Heart right ventricle (tissue), 16 donors: Measurements from ENCODE around the gene COL16A1. TPM values are rescaled to one million over a fixed set of nuclear protein-coding genes. Genes with fewer than 3 reads are reported as not detected.
"Not testable (repeated sequence)": the region's sequence is repeated elsewhere in the genome, so short reads cannot be mapped to it uniquely, and the experiment has no call there.

Experiments used
- ATAC-seq, 8 donors: fragments of 200-7000 bp; cut with Tn5 transposase; one replicate each; pipeline ENCODE4 v1.9.1; 2020; ENCODE audit warnings: mild to moderate bottlenecking in 8 of 8, moderate library complexity in 8 of 8, moderate number of reproducible peaks in 1 of 8
- DNase-seq, 2 donors: peaks; one replicate each; pipeline ENCODE4 v3.0.0-alpha.2; 2020
- H3K27ac ChIP-seq, 10 donors: fragments of 200-600 bp; sonication (generic) in 2 of 10; one replicate each; pipeline versions ENCODE4 v1.5.0 to v1.8.0; 2020 to 2022; ENCODE audit warnings: mild to moderate bottlenecking in 3 of 10
- H3K27me3 ChIP-seq, 7 donors: fragments of 200-600 bp; one replicate each; pipeline ENCODE4 v1.8.0; 2021 to 2022; ENCODE audit warnings: mild to moderate bottlenecking in 2 of 7
- H3K36me3 ChIP-seq, 9 donors: fragments of 200-600 bp; sonication (generic) in 1 of 9; one replicate each; pipeline versions ENCODE4 v1.5.0 to v1.8.0; 2020 to 2022; ENCODE audit warnings: mild to moderate bottlenecking in 2 of 9
- H3K4me1 ChIP-seq, 9 donors: fragments of 200-600 bp; sonication (generic) in 1 of 9; one replicate each; pipeline versions ENCODE4 v1.5.0 to v1.8.0; 2020 to 2022; ENCODE audit warnings: mild to moderate bottlenecking in 4 of 9
- H3K4me3 ChIP-seq, 10 donors: fragments of 200-600 bp; sonication (generic) in 2 of 10; one replicate each; pipeline versions ENCODE4 v1.5.0 to v1.8.0; 2020 to 2022; ENCODE audit warnings: mild to moderate bottlenecking in 7 of 10, moderate library complexity in 2 of 10
- H3K9me3 ChIP-seq, 11 donors: fragments of 200-600 bp in 10 of 11; sonication (generic) in 2 of 11; one replicate each; pipeline versions ENCODE4 v1.5.0 to v1.8.0; 2013 to 2022; ENCODE audit warnings: mild to moderate bottlenecking in 2 of 11, control low read depth in 1 of 11, moderate library complexity in 1 of 11
- CTCF ChIP-seq, 9 donors: fragments of 200-600 bp; sonication (generic) in 2 of 9; IDR thresholded peaks; one replicate each; pipeline versions ENCODE4 v1.5.0 to v1.8.0; 2021 to 2022; ENCODE audit warnings: antibody characterized with exemption in 9 of 9, mild to moderate bottlenecking in 5 of 9, moderate library complexity in 1 of 9
- WGBS, 2 donors: extraction: QIAGEN DNeasy Blood & Tissue Kit; methylation state at CpG; one replicate each; pipeline ENCODE4 v1.1.7; 2013; ENCODE audit warnings: inconsistent platforms in 1 of 2; 5-methylcytosine and 5-hydroxymethylcytosine counted together
- intact Hi-C, 10 donors: fragments of 100-400 bp; cut with DNase I; formaldehyde crosslinking; loops; one replicate each; pipeline versions ENCODE4 v1.11.1 to v1.14.2; 2022
- polyA plus RNA-seq, 2 donors: library from polyadenylated mRNA; stranded (reverse); fragments of 200-250 nt; gene quantifications; one replicate each; pipeline ENCODE4 v1.2.3, GENCODE V29; 2013
- total RNA-seq, 10 donors: library from RNA; stranded (reverse); fragmentation: NEBNext Ultra II Directional in 3 of 10; extraction: Animal tissue kit (Norgen Biotek cat#: 25700) in 3 of 10; gene quantifications; one replicate each; pipeline versions ENCODE4 v1.2.1 to v1.2.4, GENCODE V29; 2021 to 2023
- donor health status: Arrhythmogenic right ventricular cardiomyopathy.
- donor health status: ischemic (EF 13 %, LVEDD 7.1; RV severe dilation, severe dysfunction).
- donor health status: healthy with polysubstance abuse.
- donor health status: DM: no; HTN: yes; CAD: no.
- donor health status: DM: no; HTN: no; CAD: no.
- donor health status: ischemic (EF 25% LVEDD 6.9; RV normal size, moderate dysfunction).
- donor health status: ischemic (EF 25% LVEDD 5.7; RV mildly dilated, moderate dysfunction).
- donor health status: healthy.
- donor health status: DM: yes; HTN: yes; CAD: no.
- donor health status: Ischemic cardiomyopathy.
- donor health status: ischemic (EF 35%, LVEDD 5.7; RV mildly dilated, moderate dysfunction).
- donor health status: nonischemic (EF 11% LVEDD 7.7; RV severe dilation, severe dysfunction).
- donor health status: DM: yes; HTN: yes; CAD: no.
- donor health status: PGD.
- donor health status: ischemic (EF 29% LVEDD 5.4; RV normal size, mild dysfunction).
- donor health status: nonischemic (EF 23%, LVEDD 6.1; RV moderate dilation, normal function).

The COL16A1 gene
- total and polyA plus RNA-seq, 12 donors = 7.4 to 35.3 (median 16.6) TPM

GRCh38 chr1:31712068-31712467, 8.3 kb upstream of the COL16A1 start:
- DNase-seq (no peak), ATAC-seq (no peak)
- 65 to 66% methylated on average over 4 of the region's 4 CpGs for WGBS, 2 donors
- Histone ChIP-seq H3K9me3 (no peaks in the 10 kb centered on the region), H3K36me3 (no peaks in the 10 kb centered on the region), H3K27ac (peak overlapping the region in 8 of 10 donors; percentile 36 to 99 (median 91)), H3K27me3 (peaks cover 0 to 25% (median 0%) of the 10 kb centered on the region in 7 donors), H3K4me1 (peaks cover 10 to 53% (median 29%) of the 10 kb centered on the region in 9 donors), H3K4me3 (no peak overlapping the region)
- intact Hi-C loops = loop anchor here in 3 of 10 donors (5.0 to 10.0 kb wide), 4 partner anchors 40 to 73 kb away; no protein-coding TSS in a partner anchor
- TF ChIP-seq CTCF (IDR thresholded peaks at IDR 0.05) = no peak

GRCh38 chr1:31708324-31708723, 4.5 kb upstream of the COL16A1 start:
- Histone ChIP-seq H3K36me3 (no peaks in the 10 kb centered on the region), H3K4me3 (no peak overlapping the region), H3K27ac (peak overlapping the region in 1 of 10 donors; percentile 19), H3K27me3 (peaks cover 0 to 21% (median 0%) of the 10 kb centered on the region in 7 donors), H3K4me1 (peaks cover 8 to 53% (median 31%) of the 10 kb centered on the region in 9 donors), H3K9me3 (no peaks in the 10 kb centered on the region)
- intact Hi-C loops = no loop called here
- no peak for ATAC-seq
- TF ChIP-seq CTCF (IDR thresholded peaks at IDR 0.05) = no peak
- no peak for DNase-seq
- 80 to 81% methylated on average over 11 of the region's 11 CpGs for WGBS, 2 donors

- H3K27ac ChIP-seq = peak overlapping the region in 2 of 10 donors; percentile 19 to 34
- 39 to 42% methylated on average over 5 of the region's 5 CpGs for WGBS, 2 donors
- no peaks in the 10 kb centered on the region for H3K9me3 ChIP-seq
- H3K4me1 ChIP-seq = peaks cover 6 to 53% (median 28%) of the 10 kb centered on the region in 9 donors
- H3K27me3 ChIP-seq = peaks cover 0 to 23% (median 0%) of the 10 kb centered on the region in 7 donors
- ATAC-seq (peak in 2 of 8 donors; percentile 17 to 21), DNase-seq (peak in 1 of 2 donors; percentile 43)
- no peaks in the 10 kb centered on the region for H3K36me3 ChIP-seq
- TF ChIP-seq CTCF (IDR thresholded peaks at IDR 0.05) = peak in 5 of 9 donors; percentile 14 to 30 (median 28)
- no peak overlapping the region for H3K4me3 ChIP-seq
- intact Hi-C loops = no loop called here
Measured at GRCh38 chr1:31707711-31708110, 3.9 kb upstream of the COL16A1 start.

GRCh38 chr1:31707059-31707600, 3.3 kb upstream of the COL16A1 start:
- peaks cover 0 to 23% (median 0%) of the 10 kb centered on the region in 7 donors for H3K27me3 ChIP-seq
- H3K4me3 ChIP-seq, ATAC-seq, DNase-seq, intact Hi-C loops, H3K36me3 ChIP-seq, H3K9me3 ChIP-seq: not testable (repeated sequence)
- H3K4me1 ChIP-seq = peaks cover 3 to 52% (median 25%) of the 10 kb centered on the region in 9 donors
- H3K27ac ChIP-seq = peak overlapping the region in 2 of 10 donors; percentile 19 to 34
- WGBS, 2 donors = 90 to 93% methylated on average over 4 of the region's 4 CpGs
